C4-2B (cell line): ENCODE results near the gene TBL1Y.

Experiments used
- H3K27ac ChIP-seq: fragments of 450-650 bp; 2 replicates; pipeline ENCODE4 v1.5.1; 2017
- CTCF ChIP-seq: fragments of 450-650 bp; conservative IDR thresholded peaks from 2 replicates; pipeline ENCODE4 v1.5.1; 2017; ENCODE audit warnings: mild to moderate bottlenecking
- ZFX ChIP-seq: fragments of 450-650 bp; IDR thresholded peaks from 2 replicates; pipeline ENCODE4 v1.6.1; 2017

The TBL1Y gene

GRCh38 chrY:6995987-6996386, 85.5 kb downstream of the TBL1Y start:
- no peak overlapping the region for H3K27ac ChIP-seq
- no peak for TF ChIP-seq CTCF
- no peak for TF ChIP-seq ZFX

DNA sequence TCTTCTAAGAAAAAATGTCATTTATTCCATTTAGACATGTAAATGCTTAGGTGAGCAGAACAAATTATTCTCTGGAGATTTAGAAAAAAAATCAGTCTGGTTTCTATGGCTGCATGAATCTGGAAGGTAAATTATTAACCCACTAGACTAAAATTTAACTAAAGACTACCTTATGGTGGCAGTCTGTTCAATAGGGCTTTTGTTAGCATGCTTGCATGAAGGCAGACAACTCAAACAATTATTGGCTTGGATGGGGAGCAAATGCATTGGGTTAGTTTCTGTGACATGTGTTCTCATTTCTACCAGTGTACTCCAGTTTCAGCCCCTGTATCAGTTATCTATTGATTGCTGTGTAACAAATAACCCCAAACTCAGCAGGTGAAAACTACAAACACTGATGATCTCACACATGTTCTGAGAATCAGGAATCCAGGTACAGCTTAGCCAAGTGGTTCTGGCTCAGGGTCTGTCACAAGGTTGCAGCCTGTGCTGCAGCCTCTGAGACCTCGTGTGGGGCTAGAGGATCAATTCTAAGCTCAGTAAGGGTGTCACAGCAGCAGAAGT, 87.1 kb downstream of the TBL1Y start:
- TF ChIP-seq ZFX: no peak
- TF ChIP-seq CTCF: no peak
- no peak overlapping the region for H3K27ac ChIP-seq

DNA sequence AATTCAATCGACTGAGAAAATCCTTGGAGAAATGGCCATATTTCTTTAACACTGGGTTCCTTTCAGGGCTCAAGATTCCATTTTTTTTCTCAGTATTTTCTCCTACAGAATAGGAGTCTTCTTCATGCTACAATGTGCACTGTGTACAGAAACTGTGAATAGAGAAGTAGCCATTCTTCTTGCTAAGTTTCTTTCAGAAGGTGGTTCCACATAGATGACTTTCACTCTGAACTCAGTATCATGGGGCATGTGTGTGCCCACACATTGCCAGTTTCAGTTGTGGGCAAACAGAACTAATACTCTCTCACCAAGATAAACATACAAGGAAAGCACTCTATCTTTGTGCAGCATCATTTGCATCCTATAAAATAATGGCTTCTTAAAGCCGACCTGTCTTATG, 89.4 kb downstream of the TBL1Y start:
- TF ChIP-seq ZFX (no peak), CTCF (no peak)
- H3K27ac ChIP-seq: no peak overlapping the region

- no peak overlapping the region for H3K27ac ChIP-seq
- no peak for TF ChIP-seq ZFX
- no peak for TF ChIP-seq CTCF
Measured at GRCh38 chrY:7002581-7002980, 92.1 kb downstream of the TBL1Y start.

DNA sequence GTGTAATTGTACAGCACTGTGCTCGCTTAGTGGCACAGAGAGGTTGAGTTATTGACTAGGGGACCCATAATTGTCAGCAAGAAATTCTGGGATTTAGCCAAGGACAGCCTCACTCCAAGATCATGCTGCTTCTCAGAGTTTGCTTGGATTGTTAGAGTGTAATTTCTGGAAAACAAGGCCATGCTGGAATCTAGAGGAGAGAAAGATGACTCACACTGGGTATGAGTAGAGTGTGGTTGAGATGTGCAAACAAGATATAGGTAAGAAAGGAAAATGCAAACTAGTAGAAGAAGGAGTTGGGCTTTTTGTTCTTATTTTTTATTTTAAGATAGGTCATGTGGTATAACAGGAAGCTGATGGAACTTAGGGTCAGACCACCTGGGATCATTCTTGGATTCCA, 97.4 kb downstream of the TBL1Y start:
- H3K27ac ChIP-seq: no peak overlapping the region
- no peak for TF ChIP-seq CTCF
- TF ChIP-seq ZFX: no peak

DNA sequence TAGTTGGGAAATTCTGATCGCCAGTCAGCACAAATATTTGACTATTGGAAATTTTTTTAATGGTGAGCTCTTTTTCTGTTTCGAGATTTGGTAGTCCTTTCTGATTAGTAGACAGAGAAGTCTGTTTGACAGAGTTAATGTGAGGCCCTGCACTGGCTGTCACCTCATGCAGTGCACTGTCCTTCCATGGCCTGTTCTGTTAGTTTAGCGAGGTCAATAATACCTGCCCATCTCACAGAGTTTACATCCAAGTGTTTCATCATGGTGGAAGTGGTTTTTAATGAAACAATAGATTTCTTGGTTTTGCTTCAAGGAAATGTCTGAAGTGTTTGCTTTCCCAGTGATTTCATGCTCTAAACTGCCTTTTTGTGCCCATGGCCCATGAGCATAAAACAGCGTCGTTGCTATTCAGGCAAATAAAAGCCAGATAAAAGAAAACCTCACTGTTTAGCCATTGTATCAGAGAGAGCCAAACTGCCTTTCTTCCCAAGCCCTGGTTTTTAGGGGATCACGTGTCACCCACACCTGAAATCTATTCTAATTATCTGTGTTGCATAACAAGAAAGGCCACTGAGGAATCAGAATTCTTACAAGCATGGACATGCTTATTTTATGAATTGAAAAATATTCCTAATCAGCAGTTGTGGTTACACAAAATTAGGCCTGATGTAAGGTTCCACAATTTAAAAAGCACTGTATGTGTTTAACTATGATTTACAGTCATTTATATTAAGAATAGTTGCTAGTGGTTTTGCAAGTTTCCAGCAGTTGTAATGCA, 98.3 kb downstream of the TBL1Y start:
- no peak overlapping the region for H3K27ac ChIP-seq
- TF ChIP-seq CTCF: no peak
- TF ChIP-seq ZFX: no peak

DNA sequence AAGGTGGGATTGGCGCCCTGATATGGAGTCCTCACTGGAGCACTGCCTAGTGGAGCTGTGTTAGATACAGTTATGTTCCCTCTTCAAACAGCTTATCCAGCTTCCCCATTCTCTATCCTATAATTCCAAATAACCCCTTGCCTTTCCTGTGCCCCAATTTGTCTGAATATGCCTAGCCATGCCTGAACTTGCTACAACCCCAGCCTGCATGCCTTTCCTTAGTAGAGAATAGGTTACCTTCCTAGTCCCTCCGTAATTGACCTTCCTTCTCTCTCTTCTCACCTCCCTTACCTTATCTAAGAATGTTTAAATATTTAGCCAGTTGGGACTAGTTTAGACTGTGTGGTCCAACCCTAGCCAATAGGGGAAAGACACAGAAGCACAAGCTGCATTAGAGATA, 102.6 kb downstream of the TBL1Y start:
- no peak overlapping the region for H3K27ac ChIP-seq
- no peak for TF ChIP-seq ZFX
- TF ChIP-seq CTCF: no peak
